Mesothelial cell of epicardium (in vitro differentiated cells): Measurements from ENCODE around the gene SCAPER. TPM values are rescaled to one million over a fixed set of nuclear protein-coding genes. Genes with fewer than 3 reads are reported as not detected.

Source experiments
- DNase-seq, 2 experiments: peaks; one replicate each; pipeline ENCODE4 v3.0.0; 2021; ENCODE audit warnings: low spot score in 2 of 2; ENCODE audit not compliant: unreplicated experiment in 2 of 2
- H3K27ac Mint-ChIP-seq: 2 replicates; pipeline ENCODE4 v1.8.0; 2021; ENCODE audit warnings: mixed read lengths
- H3K27me3 Mint-ChIP-seq: 2 replicates; pipeline ENCODE4 v1.8.0; 2021; ENCODE audit warnings: low read depth, mixed read lengths
- H3K36me3 Mint-ChIP-seq: 2 replicates; pipeline ENCODE4 v1.8.0; 2021; ENCODE audit warnings: mixed read lengths
- H3K4me1 Mint-ChIP-seq: 2 replicates; pipeline ENCODE4 v1.8.0; 2021; ENCODE audit warnings: mixed read lengths
- H3K4me3 Mint-ChIP-seq: 2 replicates; pipeline ENCODE4 v1.8.0; 2021; ENCODE audit warnings: mild to moderate bottlenecking, moderate library complexity, mixed read lengths
- H3K9me3 Mint-ChIP-seq: 2 replicates; pipeline ENCODE4 v1.8.0; 2021; ENCODE audit warnings: mixed read lengths
- total RNA-seq: library from RNA; stranded (reverse); gene quantifications from 3 replicates; pipeline ENCODE4 v1.2.1, GENCODE V29; 2021
- TF ChIP-seq, protein P1 (sequence below): fragments of 200-600 bp; sonication (generic); IDR thresholded peaks from one replicate; pipeline ENCODE4 v1.5.0; 2021; ENCODE audit warnings: antibody characterized with exemption; ENCODE audit not compliant: unreplicated experiment

Gene SCAPER, protein sequence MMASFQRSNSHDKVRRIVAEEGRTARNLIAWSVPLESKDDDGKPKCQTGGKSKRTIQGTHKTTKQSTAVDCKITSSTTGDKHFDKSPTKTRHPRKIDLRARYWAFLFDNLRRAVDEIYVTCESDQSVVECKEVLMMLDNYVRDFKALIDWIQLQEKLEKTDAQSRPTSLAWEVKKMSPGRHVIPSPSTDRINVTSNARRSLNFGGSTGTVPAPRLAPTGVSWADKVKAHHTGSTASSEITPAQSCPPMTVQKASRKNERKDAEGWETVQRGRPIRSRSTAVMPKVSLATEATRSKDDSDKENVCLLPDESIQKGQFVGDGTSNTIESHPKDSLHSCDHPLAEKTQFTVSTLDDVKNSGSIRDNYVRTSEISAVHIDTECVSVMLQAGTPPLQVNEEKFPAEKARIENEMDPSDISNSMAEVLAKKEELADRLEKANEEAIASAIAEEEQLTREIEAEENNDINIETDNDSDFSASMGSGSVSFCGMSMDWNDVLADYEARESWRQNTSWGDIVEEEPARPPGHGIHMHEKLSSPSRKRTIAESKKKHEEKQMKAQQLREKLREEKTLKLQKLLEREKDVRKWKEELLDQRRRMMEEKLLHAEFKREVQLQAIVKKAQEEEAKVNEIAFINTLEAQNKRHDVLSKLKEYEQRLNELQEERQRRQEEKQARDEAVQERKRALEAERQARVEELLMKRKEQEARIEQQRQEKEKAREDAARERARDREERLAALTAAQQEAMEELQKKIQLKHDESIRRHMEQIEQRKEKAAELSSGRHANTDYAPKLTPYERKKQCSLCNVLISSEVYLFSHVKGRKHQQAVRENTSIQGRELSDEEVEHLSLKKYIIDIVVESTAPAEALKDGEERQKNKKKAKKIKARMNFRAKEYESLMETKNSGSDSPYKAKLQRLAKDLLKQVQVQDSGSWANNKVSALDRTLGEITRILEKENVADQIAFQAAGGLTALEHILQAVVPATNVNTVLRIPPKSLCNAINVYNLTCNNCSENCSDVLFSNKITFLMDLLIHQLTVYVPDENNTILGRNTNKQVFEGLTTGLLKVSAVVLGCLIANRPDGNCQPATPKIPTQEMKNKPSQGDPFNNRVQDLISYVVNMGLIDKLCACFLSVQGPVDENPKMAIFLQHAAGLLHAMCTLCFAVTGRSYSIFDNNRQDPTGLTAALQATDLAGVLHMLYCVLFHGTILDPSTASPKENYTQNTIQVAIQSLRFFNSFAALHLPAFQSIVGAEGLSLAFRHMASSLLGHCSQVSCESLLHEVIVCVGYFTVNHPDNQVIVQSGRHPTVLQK (N-terminal part only)
- total RNA-seq, result 33.8 to 35.9 TPM (median 34.4 TPM) in 3 replicates

DNA sequence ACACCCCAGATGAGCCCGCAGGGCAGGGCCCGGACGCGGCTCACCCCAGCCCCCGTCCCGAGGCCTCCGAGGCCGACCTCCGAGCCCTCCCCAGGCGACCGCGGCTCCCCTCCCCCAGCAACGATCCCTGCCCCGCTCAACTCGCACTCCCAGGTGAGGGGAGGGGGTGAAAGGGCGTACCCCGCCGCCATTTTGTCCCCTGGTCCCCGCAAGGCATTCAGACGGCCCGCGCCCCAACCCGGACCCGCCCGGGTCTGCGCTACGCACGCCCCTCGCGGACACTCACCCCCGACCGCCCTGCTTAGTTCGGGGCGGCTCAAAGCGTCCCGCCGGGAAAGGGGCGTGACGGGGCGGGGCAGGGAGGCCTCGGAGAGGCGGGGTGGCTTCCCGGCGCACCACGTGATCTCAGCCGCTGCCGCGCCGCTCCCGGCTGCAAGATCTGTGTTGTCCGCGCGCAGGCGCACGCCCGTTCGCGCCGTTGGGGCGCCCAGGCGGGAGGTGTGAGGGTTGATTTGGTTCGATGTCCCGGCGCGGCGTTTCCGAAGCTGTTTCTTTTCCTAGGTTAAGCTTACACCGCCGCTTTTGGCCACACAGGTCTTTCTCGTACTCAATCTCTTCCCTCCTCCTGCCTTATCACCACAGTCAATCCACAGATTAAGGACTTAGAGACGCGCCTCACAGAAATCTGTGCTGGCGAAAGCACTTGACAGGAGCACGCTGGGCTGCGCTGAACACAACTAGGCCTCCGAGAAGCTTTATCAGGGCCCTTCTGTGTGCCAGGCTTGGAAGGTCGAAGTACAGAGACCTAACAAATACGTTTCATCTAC is at the start of gene SCAPER:
Gene SCAPER, minus strand, starts transcription at position 328 of the 827 bp plus-strand sequence. CDS start 21,523 bp downstream, outside the sequence.
- no peaks in the 10 kb centered on the region for H3K9me3 Mint-ChIP-seq
- peak within 1 kb of the TSS; percentile 93 for H3K4me3 Mint-ChIP-seq
- peaks cover 31% of the 10 kb centered on the region for H3K4me1 Mint-ChIP-seq
- TF ChIP-seq, protein P1, sequence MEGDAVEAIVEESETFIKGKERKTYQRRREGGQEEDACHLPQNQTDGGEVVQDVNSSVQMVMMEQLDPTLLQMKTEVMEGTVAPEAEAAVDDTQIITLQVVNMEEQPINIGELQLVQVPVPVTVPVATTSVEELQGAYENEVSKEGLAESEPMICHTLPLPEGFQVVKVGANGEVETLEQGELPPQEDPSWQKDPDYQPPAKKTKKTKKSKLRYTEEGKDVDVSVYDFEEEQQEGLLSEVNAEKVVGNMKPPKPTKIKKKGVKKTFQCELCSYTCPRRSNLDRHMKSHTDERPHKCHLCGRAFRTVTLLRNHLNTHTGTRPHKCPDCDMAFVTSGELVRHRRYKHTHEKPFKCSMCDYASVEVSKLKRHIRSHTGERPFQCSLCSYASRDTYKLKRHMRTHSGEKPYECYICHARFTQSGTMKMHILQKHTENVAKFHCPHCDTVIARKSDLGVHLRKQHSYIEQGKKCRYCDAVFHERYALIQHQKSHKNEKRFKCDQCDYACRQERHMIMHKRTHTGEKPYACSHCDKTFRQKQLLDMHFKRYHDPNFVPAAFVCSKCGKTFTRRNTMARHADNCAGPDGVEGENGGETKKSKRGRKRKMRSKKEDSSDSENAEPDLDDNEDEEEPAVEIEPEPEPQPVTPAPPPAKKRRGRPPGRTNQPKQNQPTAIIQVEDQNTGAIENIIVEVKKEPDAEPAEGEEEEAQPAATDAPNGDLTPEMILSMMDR, result no peak
- no peaks in the 10 kb centered on the region for H3K36me3 Mint-ChIP-seq
- peak; percentile 90 for DNase-seq
- peak within 1 kb of the TSS; percentile 96 for H3K27ac Mint-ChIP-seq
- no peaks in the 10 kb centered on the region for H3K27me3 Mint-ChIP-seq

DNA sequence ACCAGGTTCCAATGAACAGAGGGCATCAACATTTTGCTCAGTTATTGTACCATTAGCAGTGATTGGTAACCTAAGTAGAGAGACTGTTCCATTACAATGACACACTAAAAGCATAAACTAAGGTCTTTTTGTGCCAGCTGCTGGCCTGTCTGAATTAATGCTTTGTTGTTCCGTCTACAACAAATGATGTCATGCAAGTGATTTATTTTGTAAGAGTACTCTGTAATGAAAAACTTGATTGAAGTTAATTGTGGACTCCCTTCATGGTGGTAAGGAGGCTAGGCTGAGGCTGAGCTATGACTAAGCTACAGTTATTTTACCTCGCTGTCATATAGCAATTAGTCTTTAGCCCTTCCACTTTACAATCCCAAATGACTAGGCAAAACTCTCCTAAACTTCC is 49.6 kb upstream of the SCAPER start:
- no peak overlapping the region for H3K27ac Mint-ChIP-seq
- TF ChIP-seq, protein P1, result no peak
- H3K4me1 Mint-ChIP-seq, result peaks cover 5% of the 10 kb centered on the region
- no peak overlapping the region for H3K4me3 Mint-ChIP-seq
- no peak for DNase-seq
- H3K27me3 Mint-ChIP-seq, result no peaks in the 10 kb centered on the region
- no peaks in the 10 kb centered on the region for H3K9me3 Mint-ChIP-seq
- H3K36me3 Mint-ChIP-seq, result peaks cover 6% of the 10 kb centered on the region

DNA sequence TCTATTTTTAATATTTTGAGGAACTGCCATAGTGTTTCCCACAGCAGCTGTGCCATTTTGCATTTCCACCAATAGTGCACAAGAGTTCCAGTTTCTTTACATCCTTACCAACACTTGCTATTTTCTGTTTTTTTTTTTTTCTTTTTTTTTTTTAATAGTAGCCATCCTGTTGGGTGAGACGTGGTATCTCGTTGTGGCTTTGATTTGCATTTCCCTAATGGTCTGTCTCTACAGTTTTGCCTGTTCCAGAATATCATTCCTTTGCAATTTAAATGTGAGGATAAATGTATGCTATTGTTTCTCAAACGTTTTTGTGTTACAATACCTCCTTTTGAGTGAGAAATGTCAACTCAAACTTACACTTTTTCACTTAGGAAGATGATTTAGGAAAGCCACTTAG is 48.8 kb upstream of the SCAPER start:
- Mint-ChIP-seq H3K36me3 (peaks cover 8% of the 10 kb centered on the region), H3K27me3 (no peaks in the 10 kb centered on the region), H3K27ac (no peak overlapping the region), H3K4me1 (peaks cover 5% of the 10 kb centered on the region), H3K4me3 (no peak overlapping the region), H3K9me3 (no peaks in the 10 kb centered on the region)
- TF ChIP-seq, protein P1, result no peak
- no peak for DNase-seq

DNA sequence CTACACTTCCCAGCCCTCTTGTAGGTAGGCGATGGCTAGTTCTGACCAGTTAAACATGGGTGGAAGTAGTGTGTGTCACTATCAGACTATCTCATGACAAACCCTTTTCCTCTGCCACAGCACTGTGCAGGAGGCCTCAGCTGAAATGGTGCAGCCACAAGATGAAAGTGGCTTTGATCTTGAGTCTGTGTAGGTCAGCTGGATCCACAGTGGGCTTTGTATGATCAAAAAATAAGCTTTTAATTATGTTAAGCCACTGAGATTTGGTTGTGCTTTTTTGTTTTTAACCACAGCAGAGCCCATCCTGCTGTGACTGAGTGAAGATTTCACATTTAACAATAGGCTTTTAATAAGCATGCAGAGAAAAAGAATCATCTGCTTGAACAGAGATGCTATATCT is 46.1 kb upstream of the SCAPER start:
- no peak for DNase-seq
- H3K36me3 Mint-ChIP-seq, result peaks cover 22% of the 10 kb centered on the region
- no peaks in the 10 kb centered on the region for H3K27me3 Mint-ChIP-seq
- TF ChIP-seq, protein P1, result no peak
- no peaks in the 10 kb centered on the region for H3K9me3 Mint-ChIP-seq
- no peak overlapping the region for H3K4me3 Mint-ChIP-seq
- peaks cover 5% of the 10 kb centered on the region for H3K4me1 Mint-ChIP-seq
- H3K27ac Mint-ChIP-seq, result peak overlapping the region; percentile 14

DNA sequence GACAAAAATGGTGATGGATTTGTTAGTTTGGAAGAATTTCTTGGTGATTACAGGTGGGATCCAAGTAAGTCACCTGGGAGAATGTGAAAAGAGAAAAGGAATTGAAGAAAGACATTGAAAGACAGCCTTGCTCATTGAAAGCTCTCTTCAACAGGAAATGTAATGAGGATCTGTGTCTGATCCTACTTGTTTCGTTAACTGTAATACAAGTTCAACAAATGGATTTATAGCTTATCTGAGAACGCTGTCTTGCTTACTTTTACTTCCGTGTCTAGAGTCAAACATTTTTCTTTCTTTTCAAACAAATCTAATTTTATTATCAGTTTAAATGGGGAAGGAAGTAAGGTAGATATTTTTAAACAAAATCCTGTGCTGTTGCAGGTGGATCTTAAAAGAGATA is 42.3 kb upstream of the SCAPER start:
- no peak overlapping the region for H3K27ac Mint-ChIP-seq

More for the DNA sequence above, 42.3 kb upstream of the SCAPER start:
- Mint-ChIP-seq H3K36me3 (peaks cover 42% of the 10 kb centered on the region), H3K4me3 (no peak overlapping the region), H3K27me3 (no peaks in the 10 kb centered on the region), H3K4me1 (peaks cover 11% of the 10 kb centered on the region), H3K9me3 (peaks cover 5% of the 10 kb centered on the region)
- TF ChIP-seq, protein P1, result no peak
- no peak for DNase-seq
